ENCODE results near the gene FTO. TPM values are rescaled to one million over a fixed set of nuclear protein-coding genes. Genes with fewer than 3 reads are reported as not detected.

The FTO gene
- total RNA-seq, 1 donor from 2014 or later: 98.6 TPM

DNA sequence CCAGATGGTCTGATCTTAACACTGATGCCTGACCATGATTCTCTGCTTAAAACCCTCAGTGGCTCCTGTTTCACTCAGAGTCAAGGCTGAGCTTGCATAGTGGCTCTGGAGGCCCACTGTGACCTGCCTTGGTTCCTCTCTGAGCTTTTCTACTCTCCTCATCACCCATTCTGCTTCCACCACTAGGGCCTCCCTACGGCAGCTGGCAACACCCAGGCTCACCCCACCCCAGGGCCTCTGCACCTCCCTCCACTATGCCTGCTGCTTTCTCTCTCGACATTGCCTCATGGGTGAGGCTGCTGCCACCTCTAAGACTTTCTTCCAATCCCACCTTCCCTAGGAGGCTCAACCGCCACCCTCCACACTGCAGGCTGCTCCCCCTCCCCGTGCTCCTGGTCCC lies 455.0 kb downstream of the FTO start:
- intact Hi-C loops (cut with DNase I): no loop called here
- no peak overlapping the region for H3K27ac ChIP-seq
- H3K27me3 ChIP-seq (ENCODE audit: low read depth): no peaks in the 10 kb centered on the region
- no peaks in the 10 kb centered on the region for H3K9me3 ChIP-seq
- TF ChIP-seq CTCF (IDR thresholded peaks at IDR 0.05): no peak
- ATAC-seq: no peak
- H3K4me1 ChIP-seq: no peaks in the 10 kb centered on the region
- H3K4me3 ChIP-seq: no peak overlapping the region
- DNase-seq: no peak
- H3K36me3 ChIP-seq: no peaks in the 10 kb centered on the region

- TF ChIP-seq CTCF (IDR thresholded peaks at IDR 0.05): no peak
- no peaks in the 10 kb centered on the region for H3K4me1 ChIP-seq
- DNase-seq (no peak), ATAC-seq (no peak)
- no peaks in the 10 kb centered on the region for H3K27me3 ChIP-seq (ENCODE audit: low read depth)
- no peaks in the 10 kb centered on the region for H3K36me3 ChIP-seq
- no peak overlapping the region for H3K27ac ChIP-seq
- intact Hi-C loops (cut with DNase I): no loop called here
- no peak overlapping the region for H3K4me3 ChIP-seq
- H3K9me3 ChIP-seq: no peaks in the 10 kb centered on the region
Observed at GRCh38 chr16:54159490-54160080, 455.6 kb downstream of the FTO start.

DNA sequence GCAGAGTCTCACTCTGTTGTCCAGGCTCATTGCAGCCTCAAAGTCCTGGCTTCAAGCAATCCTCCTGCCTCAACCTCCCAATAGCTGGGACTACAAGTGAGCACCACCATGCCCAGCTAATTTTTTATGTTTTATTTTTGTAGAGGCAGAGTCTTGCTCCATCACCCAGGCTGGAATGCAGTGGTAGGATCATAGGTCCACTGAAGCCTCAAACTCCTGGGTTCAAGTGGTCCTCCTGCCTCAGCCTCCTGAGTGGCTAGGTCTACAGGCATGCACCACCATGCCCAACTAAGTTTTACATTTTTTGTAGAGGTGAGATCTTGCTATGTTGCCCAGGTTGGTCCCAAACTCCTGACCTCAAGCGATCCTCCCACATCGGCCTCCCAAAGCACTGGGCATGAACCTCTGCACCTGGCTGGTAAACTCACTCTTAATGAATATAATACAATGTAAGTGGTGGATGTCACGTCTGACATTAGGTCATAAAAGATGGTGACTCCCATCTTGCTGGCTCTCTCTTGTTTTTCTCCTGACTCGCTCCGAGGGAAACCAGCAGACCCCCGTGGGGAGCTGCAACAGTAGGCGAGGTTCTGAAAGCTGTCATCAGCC lies 456.4 kb downstream of the FTO start:
- Histone ChIP-seq H3K27me3 (ENCODE audit: low read depth) (no peaks in the 10 kb centered on the region), H3K4me3 (no peak overlapping the region), H3K27ac (no peak overlapping the region), H3K36me3 (no peaks in the 10 kb centered on the region), H3K4me1 (no peaks in the 10 kb centered on the region), H3K9me3 (no peaks in the 10 kb centered on the region)
- DNase-seq (no peak), ATAC-seq (no peak)
- intact Hi-C loops (cut with DNase I): no loop called here
- TF ChIP-seq CTCF (IDR thresholded peaks at IDR 0.05): no peak

DNA sequence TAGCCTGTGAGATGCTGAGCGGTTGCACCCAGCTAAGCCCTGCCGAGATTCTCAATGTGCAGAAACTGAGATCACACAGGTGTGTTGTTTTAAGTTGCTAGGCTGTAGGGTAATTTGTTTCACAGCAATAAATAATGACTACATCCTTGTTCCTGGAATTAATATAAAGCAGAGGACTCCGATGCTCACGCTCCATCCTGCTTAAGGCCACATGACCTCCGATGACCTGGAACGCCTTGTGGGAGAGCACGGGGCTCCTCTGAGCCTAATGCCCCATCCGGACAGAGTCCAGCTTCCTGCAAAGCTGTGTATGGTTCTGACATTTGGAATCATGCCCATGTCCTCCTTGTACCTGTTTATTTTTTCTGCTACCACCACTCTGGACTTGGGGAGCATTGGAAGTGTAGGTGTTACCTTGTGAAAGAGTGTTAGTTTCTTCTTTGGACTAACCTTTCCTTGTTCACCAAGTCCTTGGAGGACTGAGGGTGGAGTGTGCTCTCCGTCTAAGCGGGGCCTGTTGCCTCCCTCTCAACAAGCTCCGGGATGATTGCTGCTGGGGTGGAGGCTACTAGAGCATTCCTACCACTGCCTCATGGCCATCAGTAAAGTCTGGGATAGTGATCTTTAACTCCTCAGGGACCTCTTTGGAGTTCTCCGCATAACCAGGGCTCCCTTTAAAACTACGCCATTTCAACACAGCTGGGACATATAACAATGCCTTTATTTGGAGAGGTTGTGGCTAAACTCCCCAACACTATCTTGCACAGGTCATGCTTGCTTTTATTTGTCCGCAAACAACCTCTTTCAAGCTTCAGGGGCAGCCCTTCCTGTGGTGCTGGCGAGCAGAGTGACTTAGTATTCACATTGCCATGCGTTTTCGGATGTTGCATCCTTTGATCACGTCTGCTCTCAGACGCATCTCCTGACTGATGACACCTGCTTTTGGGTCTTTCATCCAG lies 457.3 kb downstream of the FTO start:
- no peaks in the 10 kb centered on the region for H3K27me3 ChIP-seq (ENCODE audit: low read depth)
- intact Hi-C loops (cut with DNase I): no loop called here
- no peak overlapping the region for H3K4me3 ChIP-seq
- no peaks in the 10 kb centered on the region for H3K36me3 ChIP-seq
- H3K27ac ChIP-seq: no peak overlapping the region
- no peaks in the 10 kb centered on the region for H3K9me3 ChIP-seq
- TF ChIP-seq CTCF (IDR thresholded peaks at IDR 0.05): no peak
- no peak for ATAC-seq
- DNase-seq: no peak
- no peaks in the 10 kb centered on the region for H3K4me1 ChIP-seq

DNA sequence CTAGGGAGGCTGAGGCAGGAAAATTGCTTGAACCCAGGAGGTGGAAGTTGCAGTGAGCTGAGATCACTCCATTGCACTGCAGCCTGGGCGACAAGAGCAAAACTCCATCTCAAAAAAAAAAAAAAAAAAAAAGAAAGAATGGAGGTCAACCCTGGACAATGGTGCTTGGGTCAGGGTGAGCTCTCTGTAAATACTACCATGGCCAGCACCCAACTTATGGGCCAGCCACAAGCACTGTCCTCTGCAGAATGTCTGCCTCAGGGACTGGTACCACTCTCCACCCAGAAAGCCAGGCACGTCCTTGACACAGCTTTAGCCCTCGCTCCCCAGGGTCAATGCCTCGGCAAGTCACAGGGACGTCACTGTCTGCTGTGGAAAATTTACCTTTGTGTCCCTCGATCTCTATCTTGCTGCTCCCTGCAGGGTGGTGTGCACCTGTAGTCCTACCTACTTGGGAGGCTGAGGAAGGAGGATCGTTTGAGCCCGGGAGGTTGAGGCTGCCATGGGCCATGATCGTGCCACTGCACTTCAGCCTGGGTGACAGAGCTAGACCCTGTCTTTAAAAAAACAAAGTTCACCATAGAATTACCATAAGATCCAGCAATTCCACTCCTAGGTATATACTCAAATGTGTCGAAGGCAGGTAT lies 459.4 kb downstream of the FTO start:
- H3K27ac ChIP-seq: no peak overlapping the region
- ATAC-seq: no peak
- TF ChIP-seq CTCF (IDR thresholded peaks at IDR 0.05): no peak
- no peaks in the 10 kb centered on the region for H3K4me1 ChIP-seq
- H3K36me3 ChIP-seq: no peaks in the 10 kb centered on the region
- H3K9me3 ChIP-seq: no peaks in the 10 kb centered on the region
- no peaks in the 10 kb centered on the region for H3K27me3 ChIP-seq (ENCODE audit: low read depth)
- H3K4me3 ChIP-seq: no peak overlapping the region
- DNase-seq: no peak
- intact Hi-C loops (cut with DNase I): no loop called here

All from lower lobe of right lung (tissue), 2 donors.